PC-9 (cell line): ENCODE measurements around the gene ATP23. TPM values are rescaled to one million over a fixed set of nuclear protein-coding genes. Genes with fewer than 3 reads are reported as not detected.

ENCODE experiments used
- BruUV-seq: library from RNA; stranded (reverse); fragments of 400-500 nt; replicated peaks from 2 replicates; lab custom pipeline; 2021; lab: Mats Ljungman, UMichigan
- CTCF ChIA-PET: fragments of 300-600 bp; sonication (Branson Sonifier 250); formaldehyde crosslinking; loops from one replicate; lab custom pipeline; 2022; ENCODE audit warnings: antibody characterized with exemption; lab: Charles Lee
- POLR2A ChIA-PET: fragments of 300-600 bp; sonication (Branson Sonifier 250); formaldehyde crosslinking; loops from one replicate; lab custom pipeline; 2022; ENCODE audit warnings: antibody characterized with exemption; ENCODE audit not compliant: unreplicated experiment; lab: Charles Lee
- DNase-seq, 2 experiments: peaks; one replicate each; pipeline versions ENCODE4 v3.0.0 to v3.0.0-alpha.2; 2015 to 2022; ENCODE audit warnings: mixed read lengths in 1 of 2
- H2AFZ ChIP-seq: fragments of 200-600 bp; sonication (generic); 2 replicates; pipeline ENCODE4 v1.8.1; 2017; ENCODE audit warnings: antibody characterized with exemption
- H3F3A ChIP-seq: fragments of 200-600 bp; sonication (generic); 2 replicates; pipeline ENCODE4 v1.8.1; 2017; ENCODE audit warnings: antibody characterized with exemption, mild to moderate bottlenecking, low read depth; ENCODE audit not compliant: insufficient read depth
- H3K27ac ChIP-seq: fragments of 200-600 bp; sonication (generic); 2 replicates; pipeline ENCODE4 v1.6.1; 2016; ENCODE audit warnings: mixed run types
- H3K27me3 ChIP-seq: fragments of 200-600 bp; sonication (generic); 2 replicates; pipeline ENCODE4 v1.6.1; 2016; ENCODE audit warnings: low read depth, mixed run types; ENCODE audit not compliant: insufficient read depth
- H3K36me3 ChIP-seq: fragments of 200-600 bp; sonication (generic); 2 replicates; pipeline ENCODE4 v1.6.1; 2016; ENCODE audit warnings: low read depth, mixed run types
- H3K4me1 ChIP-seq: fragments of 200-600 bp; sonication (generic); replicated peaks from 2 replicates; pipeline ENCODE4 v1.6.1; 2016; ENCODE audit warnings: mixed run types; ENCODE audit not compliant: insufficient read depth
- H3K4me2 ChIP-seq: fragments of 200-600 bp; sonication (generic); 2 replicates; pipeline ENCODE4 v1.6.1; 2017; ENCODE audit warnings: mixed run types
- H3K4me3 ChIP-seq: fragments of 200-600 bp; sonication (generic); 2 replicates; pipeline ENCODE4 v1.6.1; 2016; ENCODE audit warnings: mixed run types
- H3K79me2 ChIP-seq: fragments of 200-600 bp; sonication (generic); 2 replicates; pipeline ENCODE4 v1.6.1; 2017; ENCODE audit warnings: low read depth, mixed run types
- H3K9me2 ChIP-seq: fragments of 200-600 bp; sonication (generic); 2 replicates; pipeline ENCODE4 v1.8.1; 2017; ENCODE audit warnings: mild to moderate bottlenecking; ENCODE audit not compliant: insufficient read depth
- H3K9me3 ChIP-seq: fragments of 200-600 bp; sonication (generic); 2 replicates; pipeline ENCODE4 v1.8.1; 2016; ENCODE audit warnings: low read depth; ENCODE audit not compliant: insufficient read depth
- H4K20me1 ChIP-seq: fragments of 200-600 bp; sonication (generic); 2 replicates; pipeline ENCODE4 v1.8.1; 2017; ENCODE audit not compliant: insufficient read depth
- EZH2 ChIP-seq: fragments of 200-600 bp; sonication (generic); IDR thresholded peaks from 2 replicates; pipeline ENCODE4 v1.8.0; 2017; ENCODE audit warnings: antibody characterized with exemption, low read depth
- intact Hi-C: fragments of 100-400 bp; cut with micrococcal nuclease; formaldehyde crosslinking; loops from one replicate; pipeline ENCODE4 v1.10.0; 2022; ENCODE audit not compliant: unreplicated experiment
- total RNA-seq: library from RNA; stranded (reverse); gene quantifications from 2 replicates; pipeline ENCODE4 v1.2.3, GENCODE V29; 2021

Gene ATP23
- total RNA-seq, 1 experiment from 2014 or later: 6.5 TPM

DNA sequence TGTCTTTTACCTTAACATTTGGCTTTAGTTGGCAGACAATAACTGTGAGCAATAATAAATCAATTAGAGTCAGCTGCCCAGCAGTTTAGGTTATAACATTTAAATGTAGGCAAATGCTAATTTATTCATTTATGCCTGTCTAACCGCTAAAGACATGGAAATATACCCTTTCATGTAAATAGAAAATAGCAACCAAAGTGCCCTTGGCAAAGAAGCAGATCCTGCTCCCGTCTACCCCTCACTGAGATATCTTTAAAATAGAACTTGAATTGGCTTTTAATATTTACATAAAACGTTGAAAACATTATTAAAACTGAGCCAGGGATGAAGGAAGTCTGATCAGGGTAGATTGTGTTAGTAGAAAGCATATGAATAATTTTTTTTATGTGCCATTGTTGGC is 67.3 kb downstream of the ATP23 start:
- no peaks in the 10 kb centered on the region for H3K79me2 ChIP-seq
- CTCF ChIA-PET: no interaction called here
- POLR2A ChIA-PET: no interaction called here
- H3K4me2 ChIP-seq: no peak overlapping the region
- H3K4me1 ChIP-seq: no peaks in the 10 kb centered on the region
- no peaks in the 10 kb centered on the region for H3F3A ChIP-seq
- BruUV-seq: no TSS peak
- no peak for DNase-seq
- H3K36me3 ChIP-seq: no peaks in the 10 kb centered on the region
- no peaks in the 10 kb centered on the region for H3K27me3 ChIP-seq
- no peaks in the 10 kb centered on the region for H3K9me2 ChIP-seq
- no peak overlapping the region for H3K27ac ChIP-seq
- intact Hi-C loops: no loop called here
- H4K20me1 ChIP-seq: no peaks in the 10 kb centered on the region
- H2AFZ ChIP-seq: no peak overlapping the region
- H3K4me3 ChIP-seq: no peak overlapping the region
- no peaks in the 10 kb centered on the region for H3K9me3 ChIP-seq
- TF ChIP-seq EZH2: no peak

Other genes with a start within 250 kb of the ATP23 start
- gene OS9, start 247.4 kb upstream of the ATP23 start, total RNA-seq: 96.7 and 108 TPM in 2 replicates
- 0.40 and 0.50 TPM in 2 replicates for gene AGAP2, start 202.8 kb upstream of the ATP23 start, total RNA-seq
- gene TSPAN31, start 196.5 kb upstream of the ATP23 start, total RNA-seq: 18.2 and 22.5 TPM in 2 replicates
- gene CDK4, start 189.3 kb upstream of the ATP23 start, total RNA-seq: 156 and 194 TPM in 2 replicates
- gene MARCHF9, start 186.5 kb upstream of the ATP23 start, total RNA-seq: 18.9 and 21.2 TPM in 2 replicates
- 1.6 and 1.8 TPM in 2 replicates for gene CYP27B1, start 174.5 kb upstream of the ATP23 start, total RNA-seq
- gene METTL1, start 169.5 kb upstream of the ATP23 start, total RNA-seq: 15.8 and 17.9 TPM in 2 replicates
- gene EEF1AKMT3, start 169.0 kb upstream of the ATP23 start, total RNA-seq: 13.1 and 17.8 TPM in 2 replicates
- gene TSFM, start 158.8 kb upstream of the ATP23 start, total RNA-seq: 38.1 and 44.8 TPM in 2 replicates
- 1.6 and 3.0 TPM in 2 replicates for gene AVIL, start 122.8 kb upstream of the ATP23 start, total RNA-seq
- 102 and 107 TPM in 2 replicates for gene CTDSP2, start 94.8 kb upstream of the ATP23 start, total RNA-seq